Measurements from ENCODE around the gene HMBS. TPM values are rescaled to one million over a fixed set of nuclear protein-coding genes. Genes with fewer than 3 reads are reported as not detected.

The HMBS gene
- total and polyA plus RNA-seq, 2 of the 8 experiments (the other 6 are each of a cell fraction or from before 2014, with no cell fraction given): 69.3 to 109 TPM

DNA sequence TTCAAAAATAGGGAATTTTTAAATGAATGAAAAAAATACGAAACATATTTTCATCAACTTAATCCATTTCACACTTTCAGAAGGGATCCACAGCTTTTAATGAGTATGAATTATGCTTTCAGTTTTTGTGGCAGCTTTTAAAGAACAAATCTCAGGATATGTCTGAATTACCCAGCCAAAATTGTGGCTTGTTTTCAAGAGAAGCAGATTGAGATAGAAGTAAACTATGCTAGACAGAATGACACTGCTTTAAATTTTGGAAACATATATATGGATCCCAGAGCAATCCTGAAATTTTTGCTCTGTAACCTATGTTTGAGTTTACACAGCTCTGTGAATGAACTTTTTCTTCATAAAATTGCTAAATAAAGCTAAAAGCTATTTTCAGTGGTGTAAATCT lies 34.3 kb downstream of the HMBS start:
- WGBS, 2 experiments (ENCODE audit: extremely low coverage in 1 of 2, insufficient coverage in 1 of 2, insufficient read length in 1 of 2, insufficient replicate concordance in 2 of 2, low coverage in 1 of 2, low lambda C conversion rate in 2 of 2, missing lambda C conversion rate in 1 of 2): 89% methylated on average over 1 of the region's 1 CpG; no CpG with 5 or more reads in 1 of the 2 experiments
- no peak overlapping the region for H3K27ac ChIP-seq (ENCODE audit: low read depth, low read length)
- POLR2A ChIA-PET (ENCODE audit: partially characterized antibody): interaction anchor here (0.7 to 4.9 kb wide), 5 partner anchors 11 to 77 kb away, joined by 3 to 42 read pairs (median 9); partner anchors contain the start of genes C2CD2L and DPAGT1
- no peak overlapping the region for H3K56ac ChIP-seq (replicated peaks; ENCODE audit: insufficient read length, low read depth, low read length)
- no peak overlapping the region for H2BK15ac ChIP-seq (ENCODE audit: low read length)
- no peak overlapping the region for H4K91ac ChIP-seq (replicated peaks; ENCODE audit: insufficient read length, low read length)
- no peak overlapping the region for H2BK120ac ChIP-seq (replicated peaks; ENCODE audit: low read depth, low read length)
- H3K18ac ChIP-seq (ENCODE audit: extremely low read depth, low read length): no peak overlapping the region
- no peak overlapping the region for H3K4me2 ChIP-seq (ENCODE audit: insufficient read depth in 1 of 2, low read depth in 2 of 2, low read length in 2 of 2)
- no peak overlapping the region for H3K4ac ChIP-seq (replicated peaks; ENCODE audit: insufficient read length, low read depth, low read length)
- no peak overlapping the region for H4K8ac ChIP-seq (ENCODE audit: extremely low read depth, insufficient read depth, low read length)
- H4K5ac ChIP-seq (ENCODE audit: insufficient read length, low read depth, low read length): no peak overlapping the region
- no peak overlapping the region for H3K14ac ChIP-seq (ENCODE audit: insufficient read length)
- H2AFZ ChIP-seq (ENCODE audit: low read length): no peak overlapping the region
- no peak for DNase-seq (ENCODE audit: low read depth in 1 of 2, low spot score in 2 of 2)
- H2BK20ac ChIP-seq (ENCODE audit: low read length): no peak overlapping the region
- no peak overlapping the region for H2BK12ac ChIP-seq (ENCODE audit: low read depth, low read length)
- H2AK5ac ChIP-seq (ENCODE audit: low read depth, low read length): no peak overlapping the region
- H2BK5ac ChIP-seq (ENCODE audit: low read depth, low read length): no peak overlapping the region
- no peaks in the 10 kb centered on the region for H3K9me3 ChIP-seq (ENCODE audit: insufficient read depth in 2 of 2, low read depth in 1 of 2, low read length in 1 of 2)
- H3K9ac ChIP-seq (replicated peaks in 1 of 4; ENCODE audit: extremely low read depth in 1 of 4, low read depth in 3 of 4, low read length in 3 of 4): no peak overlapping the region
- H3K23me2 ChIP-seq (ENCODE audit: low read depth, low read length): peaks cover 5% of the 10 kb centered on the region; the same call in 1 of the 2 replicates
- no peak overlapping the region for H3K4me3 ChIP-seq (ENCODE audit: extremely low read depth in 1 of 4, insufficient read depth in 2 of 4, low read depth in 3 of 4, low read length in 4 of 4)
- H3K27me3 ChIP-seq (replicated peaks in 1 of 4; ENCODE audit: control insufficient read depth in 3 of 4, extremely low read depth in 1 of 4, insufficient read depth in 3 of 4, low read length in 3 of 4): no peaks in the 10 kb centered on the region
- peaks cover 7% of the 10 kb centered on the region; the same call in 1 of the 2 replicates for H3K79me1 ChIP-seq (ENCODE audit: low read depth, low read length)
- CTCF ChIA-PET (ENCODE audit: partially characterized antibody): interaction anchor here (0.7 to 4.9 kb wide), 4 partner anchors 11 to 50 kb away, joined by 3 to 26 read pairs (median 5); partner anchors contain the start of genes C2CD2L and NLRX1
- no peak overlapping the region for H3K23ac ChIP-seq (ENCODE audit: insufficient read length)
- peaks cover 4 to 10% (median 6%) of the 10 kb centered on the region in 4 experiments; a peak in 6 of 7 replicates for H3K4me1 ChIP-seq (replicated peaks in 1 of 4; ENCODE audit: control insufficient read depth in 3 of 4, insufficient read depth in 4 of 4, low read length in 3 of 4)
- FAIRE-seq: no peak
- H3K79me2 ChIP-seq (ENCODE audit: control insufficient read depth in 1 of 2, insufficient read depth in 2 of 2, low read length in 2 of 2): peaks cover 7 to 19% of the 10 kb centered on the region in 2 experiments
- peaks cover 0 to 2% (median under 1%) of the 10 kb centered on the region in 4 experiments; a peak in 2 of 8 replicates for H3K36me3 ChIP-seq (ENCODE audit: control insufficient read depth in 2 of 4, insufficient read depth in 4 of 4, low read length in 3 of 4)
- peaks cover 0 to 4% of the 10 kb centered on the region in 2 experiments for H4K20me1 ChIP-seq (replicated peaks in 1 of 2; ENCODE audit: control insufficient read depth in 1 of 2, insufficient read depth in 2 of 2, low read length in 2 of 2)
- TF ChIP-seq ZNF274 (IDR thresholded peaks at IDR 0.05; ENCODE audit: borderline replicate concordance, extremely low read depth, low read length): no peak
- no peak for TF ChIP-seq SAP30 (IDR thresholded peaks at IDR 0.05; ENCODE audit: insufficient read depth, insufficient replicate concordance, low read length)
- TF ChIP-seq MAFK (IDR thresholded peaks at IDR 0.05; ENCODE audit: low read depth, low read length): no peak
- TF ChIP-seq EZH2 (IDR thresholded peaks at IDR 0.05; ENCODE audit: low read depth, low read length, severe bottlenecking): no peak
- TF ChIP-seq YY1 (IDR thresholded peaks at IDR 0.05; ENCODE audit: low read depth, low read length): no peak
- TF ChIP-seq SIX5 (IDR thresholded peaks at IDR 0.05; ENCODE audit: low read depth, low read length): no peak
- no peak for TF ChIP-seq RXRA (IDR thresholded peaks at IDR 0.05; ENCODE audit: insufficient read depth, low read depth, low read length)
- no peak for TF ChIP-seq KDM5A (IDR thresholded peaks at IDR 0.05; ENCODE audit: low read length)
- no peak for TF ChIP-seq FOSL1 (IDR thresholded peaks at IDR 0.05; ENCODE audit: insufficient read depth, low read depth, low read length)
- TF ChIP-seq, protein P1, sequence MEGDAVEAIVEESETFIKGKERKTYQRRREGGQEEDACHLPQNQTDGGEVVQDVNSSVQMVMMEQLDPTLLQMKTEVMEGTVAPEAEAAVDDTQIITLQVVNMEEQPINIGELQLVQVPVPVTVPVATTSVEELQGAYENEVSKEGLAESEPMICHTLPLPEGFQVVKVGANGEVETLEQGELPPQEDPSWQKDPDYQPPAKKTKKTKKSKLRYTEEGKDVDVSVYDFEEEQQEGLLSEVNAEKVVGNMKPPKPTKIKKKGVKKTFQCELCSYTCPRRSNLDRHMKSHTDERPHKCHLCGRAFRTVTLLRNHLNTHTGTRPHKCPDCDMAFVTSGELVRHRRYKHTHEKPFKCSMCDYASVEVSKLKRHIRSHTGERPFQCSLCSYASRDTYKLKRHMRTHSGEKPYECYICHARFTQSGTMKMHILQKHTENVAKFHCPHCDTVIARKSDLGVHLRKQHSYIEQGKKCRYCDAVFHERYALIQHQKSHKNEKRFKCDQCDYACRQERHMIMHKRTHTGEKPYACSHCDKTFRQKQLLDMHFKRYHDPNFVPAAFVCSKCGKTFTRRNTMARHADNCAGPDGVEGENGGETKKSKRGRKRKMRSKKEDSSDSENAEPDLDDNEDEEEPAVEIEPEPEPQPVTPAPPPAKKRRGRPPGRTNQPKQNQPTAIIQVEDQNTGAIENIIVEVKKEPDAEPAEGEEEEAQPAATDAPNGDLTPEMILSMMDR (IDR thresholded peaks at IDR 0.05; ENCODE audit: control extremely low read depth in 1 of 3, insufficient read depth in 1 of 3, low read depth in 1 of 3, low read length in 3 of 3): no peak
- no peak for TF ChIP-seq JUN (IDR thresholded peaks at IDR 0.05; ENCODE audit: low read depth, low read length)
